Mesodermal cell (in vitro differentiated cells): ENCODE results near the gene RPL12.

ENCODE experiments used
- H3K27ac ChIP-seq: 2 replicates; pipeline ENCODE4 v1.7.0; 2013; ENCODE audit warnings: mild to moderate bottlenecking, low read depth, low read length, moderate library complexity; ENCODE audit not compliant: severe bottlenecking
- H3K36me3 ChIP-seq: 2 replicates; pipeline ENCODE4 v1.7.1; 2013; ENCODE audit warnings: mild to moderate bottlenecking, low read length, moderate library complexity; ENCODE audit not compliant: control insufficient read depth, insufficient read depth
- H3K4me1 ChIP-seq: one replicate; pipeline ENCODE4 v1.7.1; 2013; ENCODE audit warnings: mild to moderate bottlenecking, low read length; ENCODE audit not compliant: insufficient read depth, control insufficient read depth, poor library complexity, severe bottlenecking
- H3K4me3 ChIP-seq: 2 replicates; pipeline ENCODE4 v1.7.0; 2013; ENCODE audit warnings: low read length, control low read depth, mild to moderate bottlenecking; ENCODE audit not compliant: insufficient read depth, poor library complexity, severe bottlenecking; ENCODE audit errors: extremely low read depth
- H3K9me3 ChIP-seq: 2 replicates; pipeline ENCODE4 v1.7.1; 2013; ENCODE audit warnings: mild to moderate bottlenecking, low read length, moderate library complexity; ENCODE audit not compliant: control insufficient read depth
- WGBS, 2 experiments: methylation state at CpG; one replicate each; pipeline ENCODE4 v1.1.5; 2013; ENCODE audit warnings: missing lambda C conversion rate in 2 of 2; ENCODE audit not compliant: insufficient coverage in 2 of 2; 5-methylcytosine and 5-hydroxymethylcytosine counted together

The RPL12 gene

DNA sequence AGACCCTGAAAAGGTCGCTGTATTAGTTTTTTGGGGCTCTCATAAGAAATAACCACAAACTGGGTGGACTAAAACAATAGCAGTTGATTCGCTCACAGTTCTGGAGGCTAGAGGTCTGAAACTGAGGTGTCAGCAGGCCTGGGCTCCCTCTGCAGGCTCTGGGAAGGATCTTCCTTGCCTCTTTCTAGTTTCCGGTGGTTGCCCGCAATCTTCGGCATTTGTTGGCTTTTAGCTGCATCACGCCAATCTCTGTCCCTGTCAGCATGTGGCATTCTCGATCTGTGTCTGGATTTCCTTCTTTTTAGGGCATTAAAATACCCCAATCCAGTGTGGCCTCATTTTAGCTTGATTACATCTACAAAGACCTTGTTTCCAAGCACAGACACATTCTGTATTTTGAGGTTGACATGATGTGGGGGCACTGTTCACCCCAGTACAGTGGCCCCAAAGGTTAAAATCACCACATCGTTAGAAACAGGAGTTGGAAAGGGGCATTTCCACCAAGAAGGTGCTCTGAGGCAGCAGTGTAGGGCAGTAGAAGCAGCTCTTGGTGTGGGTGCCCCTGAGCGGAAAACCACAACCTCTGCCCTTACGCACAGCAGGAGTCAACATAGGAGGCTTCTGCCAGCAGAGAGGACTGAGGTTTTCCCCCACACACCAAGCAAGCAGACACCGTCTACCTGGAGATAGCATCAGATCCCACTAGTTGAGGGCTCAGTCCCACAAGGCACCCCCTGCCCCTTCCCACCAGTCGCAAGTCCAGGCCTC lies 13.5 kb downstream of the RPL12 start:
- peaks cover 95% of the 10 kb centered on the region for H3K36me3 ChIP-seq
- no peak overlapping the region for H3K4me3 ChIP-seq
- H3K9me3 ChIP-seq: no peaks in the 10 kb centered on the region
- 87 to 96% methylated on average over 9 to 10 of the region's 12 CpGs for WGBS, 2 experiments
- no peaks in the 10 kb centered on the region for H3K4me1 ChIP-seq
- H3K27ac ChIP-seq: no peak overlapping the region

GRCh38 chr9:127430415-127430814 lies 20.8 kb downstream of the RPL12 start:
- Histone ChIP-seq H3K27ac (no peak overlapping the region), H3K9me3 (no peaks in the 10 kb centered on the region), H3K4me1 (no peaks in the 10 kb centered on the region), H3K4me3 (no peak overlapping the region), H3K36me3 (peaks cover 90% of the 10 kb centered on the region)
- 97 to 100% methylated on average over 7 to 8 of the region's 8 CpGs for WGBS, 2 experiments

- no peak overlapping the region for H3K4me3 ChIP-seq
- WGBS, 2 experiments: 80% methylated on average over 1 of the region's 3 CpGs; no CpG with 5 or more reads in 1 of the 2 experiments
- no peaks in the 10 kb centered on the region for H3K9me3 ChIP-seq
- peaks cover 3% of the 10 kb centered on the region for H3K4me1 ChIP-seq
- H3K27ac ChIP-seq: no peak overlapping the region
- peaks cover 69% of the 10 kb centered on the region for H3K36me3 ChIP-seq
Observed at GRCh38 chr9:127428348-127428747, 22.9 kb downstream of the RPL12 start.

DNA sequence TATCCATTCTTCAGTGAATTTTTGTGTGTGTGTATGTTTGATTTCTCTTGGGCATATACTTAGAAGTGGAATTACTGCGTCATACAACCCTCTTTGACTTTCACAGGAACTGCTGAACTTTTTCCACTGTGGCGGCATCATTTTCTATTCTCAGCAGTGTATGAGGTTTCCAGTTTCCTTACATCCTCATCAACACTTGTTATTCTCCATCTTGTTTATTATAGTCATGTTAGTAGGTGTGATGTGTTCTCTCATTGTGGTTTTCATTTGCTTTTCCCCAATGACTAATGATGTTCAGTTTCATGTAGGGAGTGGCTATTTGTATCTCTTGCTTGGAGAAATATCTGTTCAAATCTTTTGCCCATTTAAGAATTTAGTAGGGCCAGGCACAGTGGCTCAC lies 24.4 kb downstream of the RPL12 start:
- no peak overlapping the region for H3K4me3 ChIP-seq
- H3K36me3 ChIP-seq: peaks cover 55% of the 10 kb centered on the region
- H3K4me1 ChIP-seq: peaks cover 6% of the 10 kb centered on the region
- H3K9me3 ChIP-seq: no peaks in the 10 kb centered on the region
- H3K27ac ChIP-seq: no peak overlapping the region
- WGBS, 2 experiments: no CpG with 5 or more reads among the region's 2 CpGs

- Histone ChIP-seq H3K4me1 (peaks cover 6% of the 10 kb centered on the region), H3K4me3 (peak overlapping the region; percentile 89), H3K27ac (peak overlapping the region; percentile 84), H3K9me3 (no peaks in the 10 kb centered on the region), H3K36me3 (peaks cover 33% of the 10 kb centered on the region)
- 0% methylated on average over 3 to 7 of the region's 13 CpGs for WGBS, 2 experiments
Observed at GRCh38 chr9:127424676-127424999, 26.6 kb downstream of the RPL12 start.

- no peaks in the 10 kb centered on the region for H3K9me3 ChIP-seq
- peaks cover 28% of the 10 kb centered on the region for H3K36me3 ChIP-seq
- H3K4me1 ChIP-seq: peaks cover 6% of the 10 kb centered on the region
- peak within 1 kb of the TSS; percentile 89 for H3K4me3 ChIP-seq
- H3K27ac ChIP-seq: peak within 1 kb of the TSS; percentile 84
- WGBS, 2 experiments: 1% methylated on average over 50 to 51 of the region's 54 CpGs
Observed at GRCh38 chr9:127423934-127424675, 27.1 kb downstream of the RPL12 start, which contains the start of gene ZNF79. Gene ZNF79 (plus strand): TSS chr9:127424382. CDS start chr9:127424788, 406 bp downstream.

GRCh38 chr9:127423476-127423933 lies 27.7 kb downstream of the RPL12 start:
- Histone ChIP-seq H3K4me3 (peak overlapping the region; percentile 89), H3K36me3 (peaks cover 22% of the 10 kb centered on the region), H3K4me1 (peaks cover 6% of the 10 kb centered on the region), H3K9me3 (no peaks in the 10 kb centered on the region), H3K27ac (peak overlapping the region; percentile 84)
- 0 to 1% methylated on average over 6 to 8 of the region's 9 CpGs for WGBS, 2 experiments

- peak overlapping the region; percentile 89 for H3K4me3 ChIP-seq
- H3K4me1 ChIP-seq: peaks cover 6% of the 10 kb centered on the region
- 65 to 78% methylated on average over 5 of the region's 6 CpGs for WGBS, 2 experiments
- H3K36me3 ChIP-seq: peaks cover 15% of the 10 kb centered on the region
- H3K27ac ChIP-seq: no peak overlapping the region
- H3K9me3 ChIP-seq: no peaks in the 10 kb centered on the region
Observed at GRCh38 chr9:127422787-127423186, 28.4 kb downstream of the RPL12 start.

DNA sequence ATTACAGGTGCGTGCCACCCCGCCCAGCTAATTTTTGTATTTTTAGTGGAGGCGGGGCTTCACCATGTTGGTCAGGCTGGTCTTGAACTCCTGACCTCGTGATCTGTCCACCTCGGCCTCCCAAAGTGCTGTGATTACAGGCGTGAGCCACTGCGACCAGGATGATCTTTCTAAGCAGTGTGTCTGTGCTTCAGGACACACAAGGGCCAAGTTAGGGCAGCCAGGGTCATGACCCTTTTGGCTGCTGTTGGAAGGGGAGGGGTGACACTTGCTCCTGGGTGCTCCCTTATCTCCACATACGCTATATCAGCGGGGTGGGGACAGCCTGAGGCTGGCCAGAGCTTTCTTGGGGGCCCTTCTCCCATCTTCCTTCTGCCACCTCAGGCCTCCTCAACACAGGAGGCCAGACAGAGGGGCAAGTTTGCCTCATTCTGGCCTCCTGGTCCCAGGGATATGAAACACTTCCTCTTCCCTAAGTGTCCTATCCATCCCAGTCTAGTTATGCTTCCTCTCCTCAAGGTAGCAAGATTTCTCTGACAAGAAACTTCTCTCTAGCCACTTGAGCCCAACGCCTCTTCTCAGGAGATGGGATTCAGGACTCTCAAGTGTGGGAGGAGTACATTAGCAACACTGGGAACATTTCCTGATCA lies 28.9 kb downstream of the RPL12 start:
- no peak overlapping the region for H3K4me3 ChIP-seq
- H3K36me3 ChIP-seq: peaks cover 11% of the 10 kb centered on the region
- 91 to 97% methylated on average over 6 to 10 of the region's 10 CpGs for WGBS, 2 experiments
- H3K4me1 ChIP-seq: peaks cover 6% of the 10 kb centered on the region
- H3K9me3 ChIP-seq: no peaks in the 10 kb centered on the region
- no peak overlapping the region for H3K27ac ChIP-seq

- no peak overlapping the region for H3K27ac ChIP-seq
- peaks cover 2% of the 10 kb centered on the region for H3K36me3 ChIP-seq
- H3K4me3 ChIP-seq: no peak overlapping the region
- H3K9me3 ChIP-seq: no peaks in the 10 kb centered on the region
- WGBS, 2 experiments: 95 to 97% methylated on average over 5 to 6 of the region's 7 CpGs
- peaks cover 6% of the 10 kb centered on the region for H3K4me1 ChIP-seq
Observed at GRCh38 chr9:127421057-127421456, 30.1 kb downstream of the RPL12 start.
